Measurements from ENCODE around the gene KANTR. TPM values are rescaled to one million over a fixed set of nuclear protein-coding genes. Genes with fewer than 3 reads are reported as not detected.

The KANTR gene
- total RNA-seq, 1 experiment from 2014 or later, result 7.7 TPM

DNA sequence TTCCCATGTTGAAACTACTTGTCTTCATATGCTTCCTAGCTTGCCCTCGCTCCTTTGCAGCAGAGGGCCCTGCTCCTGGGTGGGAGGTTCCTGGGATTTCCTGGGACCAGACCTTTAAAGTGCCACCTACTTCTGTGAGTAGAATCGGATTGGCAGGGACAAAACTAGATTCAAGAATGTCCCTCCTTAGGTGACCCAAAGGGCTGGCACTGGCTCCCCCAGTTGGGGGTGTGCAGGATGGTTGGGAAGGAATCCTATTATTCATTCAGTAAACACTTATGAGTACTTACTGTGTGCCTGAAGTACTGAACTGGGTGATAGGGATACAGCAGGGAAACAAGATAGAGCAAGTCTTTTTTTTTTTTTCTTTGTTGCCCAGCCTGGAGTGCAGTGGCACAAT is 2.6 kb upstream of the KANTR start:
- no peak overlapping the region for H3K14ac ChIP-seq (ENCODE audit: insufficient read depth, low read length)
- H4K8ac ChIP-seq (replicated peaks; ENCODE audit: insufficient read length, low read depth, low read length), result no peak overlapping the region
- H3K4me2 ChIP-seq (ENCODE audit: insufficient read depth, insufficient read length, low read length), result no peak overlapping the region
- WGBS (ENCODE audit: extremely low coverage, insufficient read length, low lambda C conversion rate), result no CpG with 5 or more reads among the region's 2 CpGs
- H3K18ac ChIP-seq (ENCODE audit: insufficient read length, low read depth, low read length), result no peak overlapping the region
- no peak overlapping the region for H2AK5ac ChIP-seq (ENCODE audit: insufficient read length, low read length)
- H3K9me3 Mint-ChIP-seq, result peaks cover 68 to 77% of the 10 kb centered on the region in 2 experiments
- no peaks in the 10 kb centered on the region for H3K4me1 ChIP-seq (ENCODE audit: insufficient read depth, low read length)
- no peak overlapping the region for H2AFZ ChIP-seq (ENCODE audit: low read length)
- no peak overlapping the region for H3K4me3 Mint-ChIP-seq
- no peaks in the 10 kb centered on the region for H4K20me1 ChIP-seq (ENCODE audit: control insufficient read depth, insufficient read depth, insufficient read length)
- no peak overlapping the region for H3K56ac ChIP-seq (ENCODE audit: insufficient read length, low read depth, low read length)
- H2BK120ac ChIP-seq (ENCODE audit: low read depth, low read length, poor library complexity, severe bottlenecking), result no peak overlapping the region
- H3K9me3 ChIP-seq (ENCODE audit: control insufficient read depth, low read depth, low read length), result peaks cover 28% of the 10 kb centered on the region
- no peak overlapping the region for H3K27ac ChIP-seq (ENCODE audit: insufficient read length, low read depth, low read length)
- H4K91ac ChIP-seq (ENCODE audit: insufficient read length, low read depth, low read length), result no peak overlapping the region
- no peaks in the 10 kb centered on the region; the same call in 1 of the 2 replicates for H3K27me3 Mint-ChIP-seq (ENCODE audit: low read depth)
- no peak overlapping the region for H3K4ac ChIP-seq (ENCODE audit: low read depth, low read length)
- no peak overlapping the region for H3K23ac ChIP-seq (ENCODE audit: insufficient read length, low read depth, low read length)
- H2BK15ac ChIP-seq (ENCODE audit: low read depth, low read length), result no peak overlapping the region
- H3K79me1 ChIP-seq (ENCODE audit: insufficient read depth, low read depth, low read length, poor library complexity, severe bottlenecking), result no peaks in the 10 kb centered on the region
- no peak overlapping the region for H2BK5ac ChIP-seq (ENCODE audit: insufficient read length, low read length)
- no peaks in the 10 kb centered on the region for H3K27me3 ChIP-seq (ENCODE audit: insufficient read depth, low read length)
- H4K5ac ChIP-seq (ENCODE audit: insufficient read length, low read depth, low read length), result no peak overlapping the region
- H3K23me2 ChIP-seq (ENCODE audit: insufficient read length, low read depth, low read length, poor library complexity, severe bottlenecking), result peaks cover 8% of the 10 kb centered on the region
- no peak overlapping the region for H3T11ph ChIP-seq (ENCODE audit: low read length)
- peaks cover 7 to 20% (median 11%) of the 10 kb centered on the region in 3 experiments for H3K36me3 Mint-ChIP-seq (ENCODE audit: insufficient read depth in 1 of 3, low read depth in 3 of 3)
- H3K79me2 ChIP-seq (ENCODE audit: insufficient read depth, low read length), result no peaks in the 10 kb centered on the region
- no peak overlapping the region for H2BK20ac ChIP-seq (ENCODE audit: low read depth, low read length, poor library complexity, severe bottlenecking)
- DNase-seq, result no peak
- no peak overlapping the region for H3K9ac ChIP-seq (ENCODE audit: extremely low read depth, insufficient read length, low read length)
- no peak overlapping the region for H3K27ac Mint-ChIP-seq
- no peak overlapping the region for H2BK12ac ChIP-seq (ENCODE audit: insufficient read length, low read depth, low read length)
- TF ChIP-seq, protein P1, sequence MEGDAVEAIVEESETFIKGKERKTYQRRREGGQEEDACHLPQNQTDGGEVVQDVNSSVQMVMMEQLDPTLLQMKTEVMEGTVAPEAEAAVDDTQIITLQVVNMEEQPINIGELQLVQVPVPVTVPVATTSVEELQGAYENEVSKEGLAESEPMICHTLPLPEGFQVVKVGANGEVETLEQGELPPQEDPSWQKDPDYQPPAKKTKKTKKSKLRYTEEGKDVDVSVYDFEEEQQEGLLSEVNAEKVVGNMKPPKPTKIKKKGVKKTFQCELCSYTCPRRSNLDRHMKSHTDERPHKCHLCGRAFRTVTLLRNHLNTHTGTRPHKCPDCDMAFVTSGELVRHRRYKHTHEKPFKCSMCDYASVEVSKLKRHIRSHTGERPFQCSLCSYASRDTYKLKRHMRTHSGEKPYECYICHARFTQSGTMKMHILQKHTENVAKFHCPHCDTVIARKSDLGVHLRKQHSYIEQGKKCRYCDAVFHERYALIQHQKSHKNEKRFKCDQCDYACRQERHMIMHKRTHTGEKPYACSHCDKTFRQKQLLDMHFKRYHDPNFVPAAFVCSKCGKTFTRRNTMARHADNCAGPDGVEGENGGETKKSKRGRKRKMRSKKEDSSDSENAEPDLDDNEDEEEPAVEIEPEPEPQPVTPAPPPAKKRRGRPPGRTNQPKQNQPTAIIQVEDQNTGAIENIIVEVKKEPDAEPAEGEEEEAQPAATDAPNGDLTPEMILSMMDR (conservative IDR thresholded peaks at IDR 0.05), result no peak
- H3K4me1 Mint-ChIP-seq, result peaks cover 4 to 13% of the 10 kb centered on the region in 2 experiments; a peak in 3 of 4 replicates

All from H9 (cell line).